WTC11 (cell line): ENCODE measurements around the gene DCLK2. TPM values are rescaled to one million over a fixed set of nuclear protein-coding genes. Genes with fewer than 3 reads are reported as not detected.
"Not testable (repeated sequence)": the region's sequence is repeated elsewhere in the genome, so short reads cannot be mapped to it uniquely, and the experiment has no call there.

Experiments
- ATAC-seq: fragments of 200-7000 bp; cut with Tn5 transposase; 2 replicates; pipeline ENCODE4 v1.10.0; 2021; ENCODE audit warnings: mild to moderate bottlenecking, moderate library complexity
- CTCF ChIA-PET: fragments of 300-600 bp; sonication (Branson Sonifier 250); formaldehyde crosslinking; loops from one replicate; lab custom pipeline; 2021; ENCODE audit warnings: antibody characterized with exemption; lab: Charles Lee
- POLR2A ChIA-PET: fragments of 350-600 bp; sonication (Branson Sonifier 250); formaldehyde crosslinking; loops from one replicate; lab custom pipeline; 2021; ENCODE audit warnings: antibody characterized with exemption; lab: Charles Lee
- DNase-seq: peaks from one replicate; pipeline ENCODE4 v3.0.0; 2021; ENCODE audit warnings: low spot score
- H3K27ac Mint-ChIP-seq: 2 replicates; pipeline ENCODE4 v1.8.0; 2021; ENCODE audit warnings: mixed read lengths
- H3K27me3 Mint-ChIP-seq: 2 replicates; pipeline ENCODE4 v1.8.0; 2021; ENCODE audit warnings: low read depth, mild to moderate bottlenecking, moderate library complexity, mixed read lengths
- H3K36me3 Mint-ChIP-seq: 2 replicates; pipeline ENCODE4 v1.8.0; 2021; ENCODE audit warnings: mixed read lengths
- H3K4me1 Mint-ChIP-seq: 2 replicates; pipeline ENCODE4 v1.8.0; 2022; ENCODE audit warnings: mixed read lengths
- H3K4me3 Mint-ChIP-seq: 2 replicates; pipeline ENCODE4 v1.8.0; 2021; ENCODE audit warnings: mild to moderate bottlenecking, moderate library complexity, mixed read lengths
- H3K9me3 Mint-ChIP-seq: 2 replicates; pipeline ENCODE4 v1.8.0; 2021; ENCODE audit warnings: mixed read lengths
- ELF4 ChIP-seq: sonication (generic); formaldehyde crosslinking; IDR thresholded peaks from 2 replicates; pipeline ENCODE4 v1.8.1; 2022; ENCODE audit warnings: low read depth, mild to moderate bottlenecking, moderate library complexity, missing genetic modification reagents
- ETV6 ChIP-seq: sonication (generic); formaldehyde crosslinking; IDR thresholded peaks from 2 replicates; pipeline ENCODE4 v1.8.1; 2022; ENCODE audit warnings: mild to moderate bottlenecking, missing genetic modification reagents
- FOXJ3 ChIP-seq: sonication (generic); formaldehyde crosslinking; IDR thresholded peaks from 2 replicates; pipeline ENCODE4 v1.9.0; 2021; ENCODE audit warnings: missing genetic modification reagents, mild to moderate bottlenecking, borderline replicate concordance
- GTF2I ChIP-seq: fragments of 250-450 bp; sonication (Bioruptor Pico); conservative IDR thresholded peaks from 2 replicates; pipeline ENCODE4 v1.4.0; 2021; ENCODE audit warnings: mild to moderate bottlenecking
- JAZF1 ChIP-seq: fragments of 250-450 bp; sonication (Bioruptor Pico); IDR thresholded peaks from 2 replicates; pipeline ENCODE4 v1.9.0; 2021; ENCODE audit warnings: moderate library complexity, mild to moderate bottlenecking, inconsistent platforms
- JUN ChIP-seq: sonication (generic); formaldehyde crosslinking; IDR thresholded peaks from 2 replicates; pipeline ENCODE4 v1.8.0; 2023; ENCODE audit warnings: mild to moderate bottlenecking, missing genetic modification reagents
- NR1H2 ChIP-seq: sonication (generic); formaldehyde crosslinking; IDR thresholded peaks from 2 replicates; pipeline ENCODE4 v1.9.0; 2021; ENCODE audit warnings: mild to moderate bottlenecking, moderate library complexity, missing genetic modification reagents
- SMAD3 ChIP-seq: sonication (generic); formaldehyde crosslinking; IDR thresholded peaks from 2 replicates; pipeline ENCODE4 v1.8.0; 2022; ENCODE audit warnings: missing genetic modification reagents, mild to moderate bottlenecking, borderline replicate concordance
- total RNA-seq: library from RNA; stranded (reverse); gene quantifications from 3 replicates; pipeline ENCODE4 v1.2.3, GENCODE V29; 2021
- TF ChIP-seq, protein P1 (sequence below): sonication (generic); formaldehyde crosslinking; IDR thresholded peaks from 2 replicates; pipeline ENCODE4 v1.8.1; 2022; ENCODE audit warnings: missing genetic modification reagents, borderline replicate concordance
- TF ChIP-seq, protein P2 (sequence below): sonication (generic); formaldehyde crosslinking; IDR thresholded peaks from 2 replicates; pipeline ENCODE4 v1.8.0; 2022; ENCODE audit warnings: mild to moderate bottlenecking, missing genetic modification reagents
- TF ChIP-seq, protein P3 (sequence below): sonication (generic); formaldehyde crosslinking; IDR thresholded peaks from 2 replicates; pipeline ENCODE4 v1.8.1; 2022; ENCODE audit warnings: low read depth, mild to moderate bottlenecking, moderate library complexity, missing genetic modification reagents, borderline replicate concordance
- TF ChIP-seq, protein P4 (sequence below): sonication (generic); formaldehyde crosslinking; conservative IDR thresholded peaks from 2 replicates; pipeline ENCODE4 v1.8.1; 2022; ENCODE audit warnings: mild to moderate bottlenecking, missing genetic modification reagents
- TF ChIP-seq, protein P5 (sequence below): sonication (generic); formaldehyde crosslinking; conservative IDR thresholded peaks from 2 replicates; pipeline ENCODE4 v1.8.1; 2023; ENCODE audit warnings: mild to moderate bottlenecking, low read depth, missing genetic modification reagents, moderate library complexity
- TF ChIP-seq, protein P6 (sequence below): fragments of 250-450 bp; sonication (Bioruptor Pico); conservative IDR thresholded peaks from 2 replicates; pipeline ENCODE4 v1.9.0; 2021; ENCODE audit warnings: mild to moderate bottlenecking
- TF ChIP-seq, protein P7 (sequence below): sonication (generic); formaldehyde crosslinking; IDR thresholded peaks from 2 replicates; pipeline ENCODE4 v1.8.0; 2022; ENCODE audit warnings: mild to moderate bottlenecking, missing genetic modification reagents

DCLK2 gene
- total RNA-seq, 1 experiment from 2014 or later = 0.17 TPM

DNA sequence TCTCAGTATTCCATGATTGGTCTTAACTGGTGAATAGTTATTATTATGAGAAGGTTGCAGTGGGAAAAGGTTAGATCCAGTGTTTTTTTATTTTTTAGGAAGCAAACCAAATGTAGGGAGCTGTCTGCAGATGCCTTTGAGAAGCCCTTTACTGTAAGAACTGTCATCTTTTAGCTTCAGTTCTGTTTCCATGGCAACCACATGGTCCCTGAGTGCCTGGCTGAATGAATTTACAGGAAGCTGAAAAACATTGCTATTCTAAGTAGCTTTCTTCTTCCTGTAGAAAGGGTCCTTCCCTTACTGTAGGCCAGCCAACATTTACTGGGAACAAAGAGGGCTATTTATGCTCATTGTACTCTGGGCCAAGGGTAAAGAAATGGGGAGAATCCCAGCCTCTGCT is 103.3 kb downstream of the DCLK2 start:
- no peak for DNase-seq
- POLR2A ChIA-PET = no interaction called here
- H3K27ac Mint-ChIP-seq = no peak overlapping the region
- CTCF ChIA-PET = interaction anchor here (0.8 to 1.2 kb wide), 2 partner anchors 28 to 61 kb away, joined by 3 to 5 read pairs; no protein-coding TSS in a partner anchor
- H3K9me3 Mint-ChIP-seq = no peaks in the 10 kb centered on the region
- H3K27me3 Mint-ChIP-seq = no peaks in the 10 kb centered on the region; the same call in 1 of the 2 replicates
- no peak overlapping the region for H3K4me3 Mint-ChIP-seq
- TF ChIP-seq ELF4 (CRISPR knock-in tag) (no peak), SMAD3 (no peak), JAZF1 (CRISPR knock-in tag) (no peak), FOXJ3 (CRISPR knock-in tag) (no peak)
- TF ChIP-seq, protein P1, sequence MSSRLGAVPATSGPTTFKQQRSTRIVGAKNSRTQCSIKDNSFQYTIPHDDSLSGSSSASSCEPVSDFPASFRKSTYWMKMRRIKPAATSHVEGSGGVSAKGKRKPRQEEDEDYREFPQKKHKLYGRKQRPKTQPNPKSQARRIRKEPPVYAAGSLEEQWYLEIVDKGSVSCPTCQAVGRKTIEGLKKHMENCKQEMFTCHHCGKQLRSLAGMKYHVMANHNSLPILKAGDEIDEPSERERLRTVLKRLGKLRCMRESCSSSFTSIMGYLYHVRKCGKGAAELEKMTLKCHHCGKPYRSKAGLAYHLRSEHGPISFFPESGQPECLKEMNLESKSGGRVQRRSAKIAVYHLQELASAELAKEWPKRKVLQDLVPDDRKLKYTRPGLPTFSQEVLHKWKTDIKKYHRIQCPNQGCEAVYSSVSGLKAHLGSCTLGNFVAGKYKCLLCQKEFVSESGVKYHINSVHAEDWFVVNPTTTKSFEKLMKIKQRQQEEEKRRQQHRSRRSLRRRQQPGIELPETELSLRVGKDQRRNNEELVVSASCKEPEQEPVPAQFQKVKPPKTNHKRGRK (CRISPR knock-in tag) = no peak
- TF ChIP-seq, protein P2, sequence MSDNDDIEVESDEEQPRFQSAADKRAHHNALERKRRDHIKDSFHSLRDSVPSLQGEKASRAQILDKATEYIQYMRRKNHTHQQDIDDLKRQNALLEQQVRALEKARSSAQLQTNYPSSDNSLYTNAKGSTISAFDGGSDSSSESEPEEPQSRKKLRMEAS (CRISPR knock-in tag) = no peak
- TF ChIP-seq, protein P3, sequence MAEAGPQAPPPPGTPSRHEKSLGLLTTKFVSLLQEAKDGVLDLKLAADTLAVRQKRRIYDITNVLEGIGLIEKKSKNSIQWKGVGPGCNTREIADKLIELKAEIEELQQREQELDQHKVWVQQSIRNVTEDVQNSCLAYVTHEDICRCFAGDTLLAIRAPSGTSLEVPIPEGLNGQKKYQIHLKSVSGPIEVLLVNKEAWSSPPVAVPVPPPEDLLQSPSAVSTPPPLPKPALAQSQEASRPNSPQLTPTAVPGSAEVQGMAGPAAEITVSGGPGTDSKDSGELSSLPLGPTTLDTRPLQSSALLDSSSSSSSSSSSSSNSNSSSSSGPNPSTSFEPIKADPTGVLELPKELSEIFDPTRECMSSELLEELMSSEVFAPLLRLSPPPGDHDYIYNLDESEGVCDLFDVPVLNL (CRISPR knock-in tag) = no peak
- ATAC-seq = peak; percentile 60; the same call in 1 of the 2 replicates
- no peaks in the 10 kb centered on the region; the same call in 1 of the 2 replicates for H3K4me1 Mint-ChIP-seq
- H3K36me3 Mint-ChIP-seq = no peaks in the 10 kb centered on the region

DNA sequence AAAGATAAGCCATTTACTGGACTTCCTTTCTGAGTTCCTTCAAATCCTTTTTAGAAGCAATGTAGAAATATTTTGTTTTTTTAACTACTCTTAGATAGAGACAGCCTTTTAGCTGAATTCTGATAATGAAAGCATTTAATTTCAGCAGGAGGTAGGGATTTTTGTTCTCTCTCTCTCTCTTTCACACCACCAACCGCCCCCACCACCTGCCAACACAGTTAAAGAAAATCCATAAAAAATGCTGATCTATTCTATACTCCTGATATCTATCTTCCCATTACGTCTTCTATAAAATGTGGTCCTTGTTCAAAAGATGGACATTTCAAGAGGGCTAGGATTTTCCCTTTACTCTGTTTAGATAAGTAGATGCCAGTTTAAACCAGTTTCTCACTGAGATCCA is 104.5 kb downstream of the DCLK2 start:
- H3K4me1 Mint-ChIP-seq = no peaks in the 10 kb centered on the region; the same call in 1 of the 2 replicates
- DNase-seq = no peak
- no peak overlapping the region for H3K4me3 Mint-ChIP-seq
- H3K36me3 Mint-ChIP-seq = no peaks in the 10 kb centered on the region
- POLR2A ChIA-PET = no interaction called here
- no peak overlapping the region for H3K27ac Mint-ChIP-seq
- TF ChIP-seq, protein P4, sequence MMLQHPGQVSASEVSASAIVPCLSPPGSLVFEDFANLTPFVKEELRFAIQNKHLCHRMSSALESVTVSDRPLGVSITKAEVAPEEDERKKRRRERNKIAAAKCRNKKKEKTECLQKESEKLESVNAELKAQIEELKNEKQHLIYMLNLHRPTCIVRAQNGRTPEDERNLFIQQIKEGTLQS (CRISPR knock-in tag) = no peak
- TF ChIP-seq NR1H2 (CRISPR knock-in tag) (no peak), ETV6 (CRISPR knock-in tag) (no peak), JUN (no peak), GTF2I (CRISPR knock-in tag) (no peak)
- TF ChIP-seq, protein P5, sequence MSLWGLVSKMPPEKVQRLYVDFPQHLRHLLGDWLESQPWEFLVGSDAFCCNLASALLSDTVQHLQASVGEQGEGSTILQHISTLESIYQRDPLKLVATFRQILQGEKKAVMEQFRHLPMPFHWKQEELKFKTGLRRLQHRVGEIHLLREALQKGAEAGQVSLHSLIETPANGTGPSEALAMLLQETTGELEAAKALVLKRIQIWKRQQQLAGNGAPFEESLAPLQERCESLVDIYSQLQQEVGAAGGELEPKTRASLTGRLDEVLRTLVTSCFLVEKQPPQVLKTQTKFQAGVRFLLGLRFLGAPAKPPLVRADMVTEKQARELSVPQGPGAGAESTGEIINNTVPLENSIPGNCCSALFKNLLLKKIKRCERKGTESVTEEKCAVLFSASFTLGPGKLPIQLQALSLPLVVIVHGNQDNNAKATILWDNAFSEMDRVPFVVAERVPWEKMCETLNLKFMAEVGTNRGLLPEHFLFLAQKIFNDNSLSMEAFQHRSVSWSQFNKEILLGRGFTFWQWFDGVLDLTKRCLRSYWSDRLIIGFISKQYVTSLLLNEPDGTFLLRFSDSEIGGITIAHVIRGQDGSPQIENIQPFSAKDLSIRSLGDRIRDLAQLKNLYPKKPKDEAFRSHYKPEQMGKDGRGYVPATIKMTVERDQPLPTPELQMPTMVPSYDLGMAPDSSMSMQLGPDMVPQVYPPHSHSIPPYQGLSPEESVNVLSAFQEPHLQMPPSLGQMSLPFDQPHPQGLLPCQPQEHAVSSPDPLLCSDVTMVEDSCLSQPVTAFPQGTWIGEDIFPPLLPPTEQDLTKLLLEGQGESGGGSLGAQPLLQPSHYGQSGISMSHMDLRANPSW = no peak
- TF ChIP-seq, protein P6, sequence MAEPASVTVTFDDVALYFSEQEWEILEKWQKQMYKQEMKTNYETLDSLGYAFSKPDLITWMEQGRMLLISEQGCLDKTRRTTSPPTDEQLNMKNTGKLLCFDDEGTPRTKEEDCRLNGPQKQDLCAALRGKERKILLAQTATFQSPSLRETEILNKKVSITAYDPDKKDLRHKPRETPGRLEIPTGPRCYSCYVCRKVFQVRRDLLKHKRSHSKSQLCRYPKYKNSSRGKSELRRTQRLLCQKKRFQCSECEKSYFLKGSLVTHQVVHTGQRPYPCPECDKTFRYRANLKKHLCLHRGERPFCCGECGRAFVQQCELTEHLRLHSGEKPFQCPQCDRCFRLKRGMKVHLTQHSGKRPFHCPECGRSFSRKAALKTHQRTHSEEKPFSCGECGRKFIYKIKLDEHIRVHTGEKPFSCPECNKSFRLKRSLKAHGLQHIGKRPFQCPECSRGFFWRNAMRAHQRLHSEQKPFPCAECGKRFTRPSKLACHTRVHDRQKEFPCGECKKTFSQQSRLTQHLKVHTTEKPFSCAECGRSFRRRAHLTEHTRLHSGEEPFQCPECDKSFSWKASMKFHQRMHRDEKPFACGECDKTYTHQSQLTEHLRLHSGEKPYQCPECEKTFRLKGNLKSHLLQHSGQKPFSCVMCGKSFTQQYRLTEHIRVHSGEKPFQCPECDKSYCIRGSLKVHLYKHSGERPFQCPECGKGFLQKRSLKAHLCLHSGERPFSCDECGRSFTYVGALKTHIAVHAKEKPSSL = no peak
- TF ChIP-seq, protein P7, sequence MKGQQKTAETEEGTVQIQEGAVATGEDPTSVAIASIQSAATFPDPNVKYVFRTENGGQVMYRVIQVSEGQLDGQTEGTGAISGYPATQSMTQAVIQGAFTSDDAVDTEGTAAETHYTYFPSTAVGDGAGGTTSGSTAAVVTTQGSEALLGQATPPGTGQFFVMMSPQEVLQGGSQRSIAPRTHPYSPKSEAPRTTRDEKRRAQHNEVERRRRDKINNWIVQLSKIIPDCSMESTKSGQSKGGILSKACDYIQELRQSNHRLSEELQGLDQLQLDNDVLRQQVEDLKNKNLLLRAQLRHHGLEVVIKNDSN (CRISPR knock-in tag) = no peak
- CTCF ChIA-PET = no interaction called here
- H3K27me3 Mint-ChIP-seq = no peaks in the 10 kb centered on the region; the same call in 1 of the 2 replicates
- H3K9me3 Mint-ChIP-seq = no peaks in the 10 kb centered on the region
- ATAC-seq = no peak

DNA sequence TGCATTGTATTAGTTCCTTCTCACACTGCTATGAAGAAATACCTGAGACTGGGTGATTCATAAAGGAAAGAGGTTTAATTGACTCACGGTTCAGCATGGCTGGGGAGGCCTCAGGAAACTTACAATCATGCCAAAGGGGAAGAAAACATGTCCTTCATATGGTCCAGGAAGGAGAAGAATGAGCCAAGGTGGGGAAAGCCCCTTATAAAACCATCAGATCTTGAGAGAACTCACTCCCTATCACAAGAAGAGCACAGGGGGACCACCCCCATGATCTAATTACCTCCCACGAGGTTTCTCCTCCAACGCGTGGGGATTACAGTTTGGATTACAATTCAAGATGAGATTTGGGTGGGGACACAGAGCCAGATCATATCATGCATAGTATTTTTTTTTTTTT is 106.8 kb downstream of the DCLK2 start:
- H3K36me3 Mint-ChIP-seq, ATAC-seq, H3K27me3 Mint-ChIP-seq, H3K27ac Mint-ChIP-seq, H3K4me1 Mint-ChIP-seq, H3K9me3 Mint-ChIP-seq, CTCF ChIA-PET, DNase-seq, POLR2A ChIA-PET, H3K4me3 Mint-ChIP-seq: not testable (repeated sequence)
